NB4 (cell line): Measurements from ENCODE around the gene LCE2D.

Experiments
- CTCF ChIP-seq: IDR thresholded peaks from one replicate; pipeline ENCODE4 v1.5.1; 2012; ENCODE audit warnings: low read depth, low read length
- MAX ChIP-seq: IDR thresholded peaks from 2 replicates; pipeline ENCODE4 v1.6.1; 2011; ENCODE audit warnings: low read depth, low read length
- POLR2A ChIP-seq: IDR thresholded peaks from 2 replicates; pipeline ENCODE4 v1.6.1; 2011; ENCODE audit warnings: mild to moderate bottlenecking; ENCODE audit not compliant: insufficient read length; ENCODE audit errors: extremely low read depth

DNA sequence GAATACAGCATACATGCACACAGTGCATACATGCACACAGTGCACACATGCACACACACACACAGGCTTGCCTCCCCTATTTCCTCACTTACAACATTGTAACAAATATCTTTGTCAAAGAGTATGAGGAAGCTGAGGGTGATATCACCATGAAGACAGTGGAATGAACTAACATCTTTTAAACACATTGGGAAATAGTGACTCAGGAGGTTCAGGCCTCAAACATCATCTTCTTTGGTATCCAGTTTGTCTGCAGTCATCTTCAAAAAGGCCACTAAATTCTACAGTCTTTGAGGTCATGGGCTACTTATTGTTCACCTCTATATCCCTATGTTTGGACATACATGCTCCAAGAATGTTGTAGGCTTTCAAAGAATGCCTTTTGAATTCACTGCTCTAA lies 20.7 kb downstream of the LCE2D start:
- TF ChIP-seq POLR2A = no peak
- no peak for TF ChIP-seq CTCF
- TF ChIP-seq MAX = no peak
